Caki2 (cell line): ENCODE results near the gene DNAH3. TPM values are rescaled to one million over a fixed set of nuclear protein-coding genes. Genes with fewer than 3 reads are reported as not detected.

Experiments
- DNase-seq: peaks from one replicate; pipeline ENCODE4 v3.0.0-alpha.2; 2015; ENCODE audit warnings: low read depth
- in situ Hi-C: cut with HindIII; loops from 2 replicates; pipeline ENCODE4 v1.10.0; 2016; ENCODE audit warnings: low sequenced_read_pairs, low pct_unique_long_range_greater_than_20kb, mixed read lengths
- total RNA-seq: library from RNA; depleted of rRNA; stranded (reverse); fragments of >200 nt; shearing (Covaris generic); gene quantifications from 2 replicates; pipeline ENCODE4 v1.2.3, GENCODE V29; 2014; ENCODE audit warnings: low replicate concordance; rRNA removed

The DNAH3 gene
- total RNA-seq, 1 experiment from 2014 or later, result 0.17 TPM

DNA sequence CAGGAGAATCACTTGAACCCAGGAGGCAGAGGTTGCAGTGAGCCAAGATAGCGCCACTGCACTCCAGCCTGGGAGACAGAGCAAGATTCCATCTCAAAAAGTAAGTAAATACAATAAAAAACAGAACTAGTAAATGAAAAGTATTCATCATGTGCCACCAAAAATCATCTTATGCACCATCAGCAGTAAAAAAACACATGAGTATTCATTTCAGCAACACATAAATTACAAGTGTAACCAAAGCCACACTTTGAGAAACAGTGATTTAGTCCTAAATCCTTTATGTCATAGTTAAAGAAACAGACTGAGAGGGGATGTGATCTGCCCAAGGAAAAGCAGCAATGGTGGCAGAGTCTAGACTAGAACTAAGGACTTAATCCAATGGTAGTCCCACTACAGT lies 263.4 kb downstream of the DNAH3 start:
- DNase-seq, result no peak
- in situ Hi-C loops, result no loop called here

DNA sequence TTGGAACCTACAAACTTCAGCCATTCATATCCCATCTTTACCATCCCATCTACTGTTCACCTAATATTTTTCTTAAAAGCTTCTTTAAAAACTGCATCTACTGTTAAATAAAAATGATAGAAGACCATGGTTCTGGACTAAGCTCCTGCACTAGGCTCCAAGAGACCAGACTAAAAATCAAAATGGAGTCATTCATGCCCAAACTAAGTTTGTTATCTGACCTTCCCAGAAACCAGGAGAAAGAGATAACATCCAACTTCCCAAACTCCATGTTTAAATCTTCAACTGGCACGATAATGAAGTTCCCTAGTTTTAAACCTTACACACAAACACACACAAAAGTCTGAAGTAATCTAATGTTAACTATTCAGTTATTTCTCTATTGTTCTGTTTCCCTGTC lies 264.3 kb downstream of the DNAH3 start:
- in situ Hi-C loops, result no loop called here
- no peak for DNase-seq

DNA sequence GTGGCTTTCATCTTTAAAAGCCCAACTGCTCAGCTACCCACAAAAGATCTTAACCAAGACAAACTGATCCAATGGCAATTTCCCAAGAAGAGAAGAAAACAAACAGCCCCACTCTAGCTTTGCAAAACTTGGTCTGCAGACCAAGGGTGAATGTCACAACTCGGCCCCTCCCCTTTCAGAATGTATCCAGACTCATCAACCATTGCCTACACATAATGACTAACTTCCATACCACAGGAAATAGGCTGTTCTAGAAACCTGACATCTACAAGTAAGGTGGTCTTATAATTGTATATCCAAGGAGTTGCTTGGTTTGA lies 266.4 kb downstream of the DNAH3 start:
- DNase-seq, result no peak
- in situ Hi-C loops, result no loop called here

DNA sequence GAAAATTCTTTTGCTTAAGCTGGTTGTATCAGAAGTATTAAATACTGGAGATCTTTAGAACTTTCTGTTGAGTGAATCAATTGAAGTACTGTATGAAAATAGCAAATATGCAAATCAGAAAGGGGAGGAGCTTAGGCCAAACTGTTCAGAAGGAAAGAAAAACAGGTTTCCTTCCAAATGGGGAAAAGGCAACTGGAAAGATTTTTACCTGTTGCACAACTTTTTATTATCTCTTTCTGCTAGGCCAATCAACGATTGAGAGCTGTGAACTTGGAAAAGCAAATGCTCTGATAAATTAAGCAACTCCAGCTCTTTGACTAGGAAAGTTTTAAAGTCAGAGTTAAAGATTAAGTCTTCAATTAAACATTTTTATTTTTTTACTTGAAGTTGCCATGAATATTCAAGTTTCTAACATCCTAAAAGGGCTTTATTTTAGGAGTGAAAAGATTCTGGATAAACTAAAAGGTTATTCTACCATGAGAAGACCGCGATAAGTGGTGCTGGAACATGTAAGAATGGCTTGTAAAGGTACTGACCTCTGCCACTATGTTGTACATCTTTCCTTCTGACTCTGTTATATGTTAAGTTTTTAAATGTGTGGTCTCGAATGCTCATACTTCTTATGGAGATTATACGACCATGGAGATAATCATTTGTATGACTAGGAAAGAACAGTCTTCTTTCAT lies 266.9 kb downstream of the DNAH3 start:
- in situ Hi-C loops, result no loop called here
- DNase-seq, result no peak

Other genes starting within 250 kb of the DNAH3 start
- gene LDAF1, start 7.8 kb upstream of the DNAH3 start, total RNA-seq, result 67.2 and 104 TPM in 2 replicates
- not detected in 2 replicates for gene ZP2, start 60.7 kb upstream of the DNAH3 start, total RNA-seq
- gene ANKS4B, start 82.9 kb upstream of the DNAH3 start, total RNA-seq, result not detected in 2 replicates
- 10.7 and 20.5 TPM in 2 replicates for gene CRYM, start 127.4 kb upstream of the DNAH3 start, total RNA-seq